Effector CD4-positive, alpha-beta T cell (primary cell): ENCODE results near the gene IL26.
"Not testable (repeated sequence)": the region's sequence is repeated elsewhere in the genome, so short reads cannot be mapped to it uniquely, and the experiment has no call there.

ENCODE experiments used
- DNase-seq: peaks from one replicate; pipeline ENCODE4 v3.0.0-alpha.2; 2020

Gene IL26

DNA sequence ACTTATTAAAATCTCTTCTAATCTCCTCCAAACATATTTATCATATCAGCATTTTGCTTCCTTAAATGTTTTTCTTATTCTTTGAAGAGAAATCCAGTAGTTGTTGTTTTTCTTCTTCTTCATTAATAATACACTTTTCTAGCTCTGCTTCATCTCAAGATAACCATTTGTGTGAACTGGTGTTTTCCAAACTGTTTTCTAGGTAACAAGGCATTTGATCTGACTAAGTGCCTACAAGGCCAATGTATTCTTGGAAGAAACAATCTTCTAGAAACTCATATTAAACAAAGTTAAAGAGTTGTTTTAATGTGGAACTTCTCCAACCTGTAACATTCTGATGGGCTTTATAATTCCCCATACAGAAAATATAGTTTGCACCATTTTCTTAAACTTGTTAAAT is 35.3 kb downstream of the IL26 start:
- DNase-seq: no peak

DNA sequence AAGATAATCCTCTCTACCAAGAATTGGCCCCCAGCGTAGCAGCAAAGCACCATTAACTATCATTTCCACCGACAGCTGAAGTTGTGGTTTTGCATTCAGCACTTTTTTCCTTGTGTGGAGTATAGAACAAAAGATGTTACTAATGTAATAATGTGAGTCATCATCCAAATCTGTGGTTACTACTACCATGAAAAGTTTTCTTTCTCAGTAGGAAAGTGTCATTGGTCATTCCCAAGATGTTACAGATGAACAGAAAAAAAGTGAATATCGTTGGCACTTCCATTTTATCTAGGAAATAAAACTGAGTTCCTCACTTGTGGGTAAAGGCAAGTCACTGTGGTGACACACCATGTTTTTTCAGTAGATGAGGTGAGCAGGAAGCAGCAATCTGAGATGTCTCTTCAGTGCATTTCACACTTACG is 35.8 kb downstream of the IL26 start:
- no peak for DNase-seq

DNA sequence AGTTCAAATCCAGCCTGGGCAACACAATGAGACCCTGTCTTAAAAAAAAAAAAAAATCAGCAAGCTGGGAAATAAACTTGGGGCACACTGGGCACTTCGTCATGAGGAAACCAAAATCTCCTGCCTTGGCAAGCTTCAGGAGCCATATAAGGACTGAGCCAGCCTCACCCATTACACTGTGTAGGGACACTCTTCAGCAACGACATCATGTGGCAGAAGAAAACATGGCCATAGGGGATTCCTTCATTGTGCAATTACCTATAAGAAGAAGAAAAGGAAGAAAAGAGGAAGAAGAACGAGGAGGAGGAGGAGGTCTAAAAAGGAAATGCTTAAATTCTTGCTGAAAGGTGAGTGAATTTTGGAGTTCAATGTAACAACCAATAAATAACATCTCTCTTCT is 40.0 kb downstream of the IL26 start:
- no peak for DNase-seq

DNA sequence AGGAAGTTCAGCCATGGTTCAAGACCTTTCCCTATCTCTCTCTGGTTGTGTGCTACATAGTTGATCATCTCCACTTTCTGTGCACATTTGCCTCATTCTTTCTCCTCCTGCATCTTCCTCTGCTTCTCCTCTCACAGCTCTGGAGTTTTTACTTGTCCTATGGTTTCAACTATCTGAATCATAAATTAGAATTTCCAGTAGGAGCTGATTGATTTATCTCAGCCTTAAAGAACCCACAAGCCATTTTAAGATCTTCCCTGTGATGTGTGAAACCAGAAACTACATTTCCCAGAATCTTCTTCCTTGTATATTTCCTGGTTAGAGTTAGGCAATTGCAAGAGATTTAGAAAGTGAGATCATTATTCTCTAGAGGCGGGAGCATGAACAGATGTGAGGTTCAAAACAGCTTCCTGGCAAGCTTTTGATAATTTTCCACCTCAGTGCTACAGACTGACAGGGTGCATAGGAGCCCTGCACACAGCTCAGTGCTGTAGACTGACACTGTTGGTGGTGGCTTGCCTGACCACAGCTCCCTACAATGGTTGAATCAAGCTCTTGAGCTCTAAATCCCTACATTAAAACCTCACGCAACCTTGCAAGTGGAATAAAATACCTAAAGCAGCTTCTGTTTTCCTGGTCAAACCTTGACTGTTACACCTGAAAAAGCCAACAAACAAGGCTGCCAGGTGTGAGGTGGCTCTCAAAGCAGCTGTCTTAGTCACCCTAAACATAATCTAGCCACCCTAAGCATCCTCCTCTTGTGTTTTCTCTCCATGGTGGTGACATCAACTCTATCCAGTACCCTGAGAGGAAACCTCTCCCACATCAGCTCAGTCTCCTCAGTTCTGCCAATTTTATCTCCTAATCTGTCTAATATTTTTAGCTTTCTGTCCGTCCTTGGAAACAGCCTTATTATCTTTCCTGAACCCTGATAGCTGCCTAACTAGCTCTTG is 44.5 kb downstream of the IL26 start:
- no peak for DNase-seq

DNA sequence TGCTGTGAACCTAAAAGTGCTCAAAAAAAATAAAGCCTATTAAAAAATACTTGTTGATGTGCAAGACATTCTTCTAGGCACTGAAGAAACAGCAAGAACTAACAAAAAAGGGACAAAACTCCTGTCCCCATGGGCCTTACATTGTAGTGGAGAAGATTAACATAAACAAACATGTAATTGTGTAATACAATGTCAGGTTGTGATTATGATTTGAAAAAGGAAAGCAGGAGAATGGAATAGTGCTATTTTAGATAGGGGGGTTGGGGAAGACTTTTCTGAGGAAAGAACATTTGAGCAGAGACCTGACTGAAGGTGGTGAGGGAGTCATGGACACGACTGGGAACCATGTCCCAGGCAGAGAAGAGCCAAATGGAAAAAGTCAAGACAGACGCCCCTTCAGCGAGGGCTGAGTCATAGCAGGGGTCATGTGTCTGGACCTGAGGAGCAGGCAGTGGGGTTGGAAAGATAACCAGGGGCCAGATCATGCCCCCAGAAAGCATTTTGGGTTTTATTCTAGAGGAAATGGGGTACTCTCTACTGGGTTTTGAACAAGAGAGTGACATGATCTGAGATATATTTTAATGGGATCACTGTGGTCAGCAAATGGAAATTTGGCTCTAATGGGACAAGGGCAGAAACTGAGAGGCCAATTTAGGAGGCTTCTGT is 46.7 kb downstream of the IL26 start:
- DNase-seq: no peak

- no peak for DNase-seq
Observed at GRCh38 chr12:68178184-68178583, 47.4 kb downstream of the IL26 start.

GRCh38 chr12:68177562-68177961 is 48.0 kb downstream of the IL26 start:
- no peak for DNase-seq

- no peak for DNase-seq
Observed at GRCh38 chr12:68176257-68176656, 49.4 kb downstream of the IL26 start.

GRCh38 chr12:68175557-68176061 is 50.0 kb downstream of the IL26 start:
- DNase-seq: peak; percentile 60

GRCh38 chr12:68174761-68175160 is 50.8 kb downstream of the IL26 start:
- not testable (repeated sequence) for DNase-seq

DNA sequence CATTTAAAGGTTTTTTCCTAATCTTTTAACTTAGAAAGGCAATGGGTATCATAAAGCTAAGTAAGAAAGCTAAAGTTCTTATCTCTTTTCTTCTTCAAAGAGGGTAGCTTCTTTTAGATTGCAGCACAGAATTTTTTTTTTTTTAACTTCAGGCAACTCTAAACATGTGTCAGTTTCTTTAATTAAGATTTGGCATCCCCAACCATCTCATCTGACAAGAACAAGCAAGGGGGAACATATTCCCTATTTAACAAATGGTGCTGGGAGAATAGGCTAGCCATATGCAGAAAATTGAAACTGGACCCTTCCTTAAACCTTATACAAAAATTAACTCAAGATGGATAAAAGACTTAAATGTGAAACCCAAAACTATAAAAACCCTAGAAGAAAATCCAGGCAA is 51.8 kb downstream of the IL26 start:
- DNase-seq: no peak

DNA sequence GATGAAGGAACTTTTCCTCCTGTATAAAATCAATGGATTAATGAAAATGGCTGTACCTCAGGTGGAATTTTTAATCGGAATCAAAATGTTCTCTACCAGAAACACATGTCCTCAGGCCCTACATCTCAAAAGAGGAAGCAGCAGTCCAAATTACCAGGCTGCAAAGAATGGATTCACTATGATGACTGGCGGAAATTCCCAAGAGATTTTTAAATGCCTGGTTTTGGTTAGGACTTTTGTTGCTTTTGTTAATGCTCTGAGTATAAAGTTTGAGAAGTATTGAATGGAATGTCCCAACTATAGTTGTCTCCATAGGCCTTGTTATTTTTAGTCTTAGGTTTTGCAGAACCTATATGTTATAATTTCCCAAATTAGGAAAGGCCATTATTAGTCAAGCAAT is 54.9 kb downstream of the IL26 start:
- no peak for DNase-seq

DNA sequence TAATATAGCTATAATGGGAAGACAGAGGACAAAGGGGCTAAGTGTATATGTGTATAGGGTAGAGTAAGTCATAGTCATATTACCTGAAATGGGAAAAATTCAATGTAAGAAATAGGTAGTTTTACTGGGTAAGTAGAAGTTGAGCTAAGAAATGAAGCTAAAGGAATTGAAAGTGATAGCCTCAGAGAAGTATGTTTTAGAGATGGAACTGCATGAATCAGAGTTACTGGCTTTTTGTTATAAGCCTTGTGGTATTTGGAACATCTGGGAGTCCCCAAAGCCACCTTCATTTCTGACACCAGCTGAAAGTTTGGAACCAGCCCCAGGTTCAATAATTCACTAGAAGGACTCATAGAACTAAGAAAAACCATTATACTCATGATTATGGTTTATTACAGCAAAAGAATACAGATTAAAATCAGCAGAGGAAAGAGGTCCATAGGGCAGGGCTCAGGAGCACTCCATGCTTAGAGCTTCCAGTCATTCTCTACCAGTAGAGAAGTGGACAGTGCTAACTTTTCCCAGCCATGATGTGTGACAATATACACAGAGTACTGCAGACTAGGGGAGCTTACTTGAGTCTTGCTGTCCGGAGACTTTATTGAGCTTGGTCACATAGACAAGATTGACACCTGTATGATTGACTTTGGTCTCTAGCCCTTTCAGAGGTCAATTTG is 56.3 kb downstream of the IL26 start:
- DNase-seq: no peak

GRCh38 chr12:68166317-68166831 is 59.2 kb downstream of the IL26 start:
- no peak for DNase-seq

GRCh38 chr12:68163560-68164081 is 62.0 kb downstream of the IL26 start:
- no peak for DNase-seq

DNA sequence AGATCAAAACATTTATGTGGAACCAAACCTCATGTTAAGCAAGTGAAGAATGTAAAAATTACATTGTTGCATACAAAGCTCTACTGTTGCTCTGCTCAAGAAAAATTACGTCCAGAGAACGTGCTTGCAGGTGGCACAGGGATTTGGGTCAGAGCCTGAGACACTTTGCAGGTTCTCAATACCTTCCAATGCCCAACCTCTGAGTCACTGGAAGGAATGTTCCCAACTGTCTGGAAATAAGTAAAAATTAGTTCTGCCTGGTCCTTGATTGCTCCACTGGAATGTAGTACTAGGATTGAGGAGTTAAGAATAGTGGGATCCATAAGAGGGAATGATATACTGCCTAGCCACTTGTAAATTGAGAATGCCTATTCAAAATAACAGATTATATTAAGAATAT is 63.2 kb downstream of the IL26 start:
- DNase-seq: no peak

- no peak for DNase-seq
Observed at GRCh38 chr12:68159681-68160304, 65.8 kb downstream of the IL26 start, which contains the start of gene IFNG. Gene IFNG (minus strand): TSS chr12:68159740. CDS start chr12:68159615, 125 bp downstream.

- peak; percentile 4 for DNase-seq
Observed at GRCh38 chr12:68158432-68158831, 67.2 kb downstream of the IL26 start.

DNA sequence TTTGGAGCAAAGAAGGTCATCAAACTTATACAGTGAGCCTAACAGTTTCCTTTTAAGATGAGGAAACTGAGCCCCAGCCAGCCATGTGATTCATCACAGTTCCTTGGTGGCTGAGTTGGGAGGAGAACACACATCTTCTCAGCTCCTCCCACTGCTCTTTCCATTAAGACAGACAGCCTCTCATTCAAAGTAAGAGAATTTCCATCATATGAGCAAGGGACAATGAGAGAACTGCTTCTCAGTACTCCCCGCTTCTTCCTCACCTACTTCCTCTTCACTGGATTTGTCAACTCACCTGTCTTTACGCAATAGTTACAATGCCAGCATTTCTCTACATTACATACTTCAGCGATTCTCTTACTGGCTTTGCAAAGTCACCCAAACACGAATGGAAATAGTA is 68.2 kb downstream of the IL26 start:
- no peak for DNase-seq

DNA sequence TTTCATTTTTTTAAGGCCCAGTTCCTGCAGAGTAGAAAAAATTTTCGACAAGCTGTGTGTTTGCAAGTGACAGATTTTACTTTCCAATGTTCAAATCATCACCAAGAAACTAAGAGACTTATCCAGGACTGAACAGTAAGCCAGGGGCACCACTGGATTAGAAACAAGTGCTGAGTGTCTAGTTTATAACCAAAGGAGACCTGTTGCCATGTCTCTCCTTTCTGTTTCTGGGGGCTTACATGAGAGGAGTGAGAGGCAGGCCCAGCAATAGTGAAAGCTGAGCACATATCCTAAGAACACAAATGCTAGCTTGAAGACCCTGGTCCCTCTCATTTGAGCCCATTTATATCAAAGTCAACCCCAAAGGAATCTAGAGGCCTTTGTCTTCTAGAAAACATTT is 69.0 kb downstream of the IL26 start:
- no peak for DNase-seq

DNA sequence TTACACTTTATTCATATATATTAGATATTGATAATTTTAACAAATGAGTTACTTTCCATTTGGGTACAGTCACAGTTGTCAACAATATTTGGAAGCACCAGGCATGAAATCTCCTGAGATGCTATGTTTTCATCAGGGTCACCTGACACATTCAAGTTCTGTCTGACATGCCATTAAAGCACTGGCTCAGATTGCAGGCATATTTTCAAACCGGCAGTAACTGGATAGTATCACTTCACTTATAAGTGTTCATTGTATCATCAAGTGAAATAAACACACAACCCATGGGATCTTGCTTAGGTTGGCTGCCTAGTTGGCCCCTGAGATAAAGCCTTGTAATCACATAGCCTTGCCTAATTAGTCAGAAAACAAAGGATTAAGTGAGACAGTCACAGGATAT is 70.8 kb downstream of the IL26 start:
- DNase-seq: no peak
